NB4 (cell line): Measurements from ENCODE around the gene UBLCP1.

Experiments
- CTCF ChIP-seq: IDR thresholded peaks from one replicate; pipeline ENCODE4 v1.5.1; 2012; ENCODE audit warnings: low read depth, low read length
- MAX ChIP-seq: IDR thresholded peaks from 2 replicates; pipeline ENCODE4 v1.6.1; 2011; ENCODE audit warnings: low read depth, low read length
- MYC ChIP-seq: IDR thresholded peaks from 2 replicates; pipeline ENCODE4 v1.6.1; 2011; ENCODE audit warnings: low read depth, low read length
- POLR2A ChIP-seq: IDR thresholded peaks from 2 replicates; pipeline ENCODE4 v1.6.1; 2011; ENCODE audit warnings: mild to moderate bottlenecking; ENCODE audit not compliant: insufficient read length; ENCODE audit errors: extremely low read depth

- TF ChIP-seq CTCF: no peak
- TF ChIP-seq MAX: no peak
- TF ChIP-seq POLR2A: no peak
- no peak for TF ChIP-seq MYC
Measured at GRCh38 chr5:159231167-159231566, 31.9 kb upstream of the UBLCP1 start.
